RWPE1 (cell line): ENCODE data around the gene APOC4.

ENCODE experiments used
- CTCF ChIA-PET: fragments of 350-600 bp; sonication (Branson Sonifier 250); formaldehyde crosslinking; extraction: SDS; loops from one replicate; lab custom pipeline; 2021; lab: Yijun Ruan, JAX
- POLR2A ChIA-PET: fragments of 400-600 bp; formaldehyde crosslinking; extraction: SDS; loops from one replicate; lab custom pipeline; 2020; ENCODE audit warnings: antibody characterized with exemption; ENCODE audit not compliant: low non-redundant PET; lab: Yijun Ruan, JAX
- DNase-seq: peaks from one replicate; pipeline ENCODE4 v3.0.0; 2012; ENCODE audit warnings: low spot score
- H3K27ac ChIP-seq: fragments of 450-650 bp; 2 replicates; pipeline ENCODE4 v1.5.1; 2017
- TF ChIP-seq, protein P1 (sequence below): fragments of 450-650 bp; conservative IDR thresholded peaks from 2 replicates; pipeline ENCODE4 v1.5.1; 2017; ENCODE audit warnings: low read depth, mild to moderate bottlenecking

Gene APOC4

DNA sequence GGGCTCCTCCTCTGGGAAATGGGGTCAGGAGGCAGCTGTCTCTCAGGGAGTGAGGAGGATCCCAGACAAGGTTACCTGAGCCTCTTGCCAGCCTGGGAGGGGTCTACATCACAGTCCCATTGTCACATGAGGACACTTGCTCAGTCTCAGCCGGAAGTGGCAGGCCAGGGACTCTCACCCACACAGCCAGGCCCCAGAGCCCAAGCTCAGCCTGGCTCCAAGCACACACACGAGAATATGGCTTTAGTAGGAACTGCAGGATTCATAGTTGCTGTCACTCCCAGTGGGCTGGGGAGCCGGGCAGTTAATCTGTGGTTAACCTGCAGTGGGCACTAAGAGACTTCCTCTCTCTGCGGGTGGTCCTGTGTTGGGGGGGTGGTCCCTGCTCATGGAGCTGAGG, 43.4 kb downstream of the APOC4 start:
- TF ChIP-seq, protein P1, sequence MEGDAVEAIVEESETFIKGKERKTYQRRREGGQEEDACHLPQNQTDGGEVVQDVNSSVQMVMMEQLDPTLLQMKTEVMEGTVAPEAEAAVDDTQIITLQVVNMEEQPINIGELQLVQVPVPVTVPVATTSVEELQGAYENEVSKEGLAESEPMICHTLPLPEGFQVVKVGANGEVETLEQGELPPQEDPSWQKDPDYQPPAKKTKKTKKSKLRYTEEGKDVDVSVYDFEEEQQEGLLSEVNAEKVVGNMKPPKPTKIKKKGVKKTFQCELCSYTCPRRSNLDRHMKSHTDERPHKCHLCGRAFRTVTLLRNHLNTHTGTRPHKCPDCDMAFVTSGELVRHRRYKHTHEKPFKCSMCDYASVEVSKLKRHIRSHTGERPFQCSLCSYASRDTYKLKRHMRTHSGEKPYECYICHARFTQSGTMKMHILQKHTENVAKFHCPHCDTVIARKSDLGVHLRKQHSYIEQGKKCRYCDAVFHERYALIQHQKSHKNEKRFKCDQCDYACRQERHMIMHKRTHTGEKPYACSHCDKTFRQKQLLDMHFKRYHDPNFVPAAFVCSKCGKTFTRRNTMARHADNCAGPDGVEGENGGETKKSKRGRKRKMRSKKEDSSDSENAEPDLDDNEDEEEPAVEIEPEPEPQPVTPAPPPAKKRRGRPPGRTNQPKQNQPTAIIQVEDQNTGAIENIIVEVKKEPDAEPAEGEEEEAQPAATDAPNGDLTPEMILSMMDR, result no peak

DNA sequence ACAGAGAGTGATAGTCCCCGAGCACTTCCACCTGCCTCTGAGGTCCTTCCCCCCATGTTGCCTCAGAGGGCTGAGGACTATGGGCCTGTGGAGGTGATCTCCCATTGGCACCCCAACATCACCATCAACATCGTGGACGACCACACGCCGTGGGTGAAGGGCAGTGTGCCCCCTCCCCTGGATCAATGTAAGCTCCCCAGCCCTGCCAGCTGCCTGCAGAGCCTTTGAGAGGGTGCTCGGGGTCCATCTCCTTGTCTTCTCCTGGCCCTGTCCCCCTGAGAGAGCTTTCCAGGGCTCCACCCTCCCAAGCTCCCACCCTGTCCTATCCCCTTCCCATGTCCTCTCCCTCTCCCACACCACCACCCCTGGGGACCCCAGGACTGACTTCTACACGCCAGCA, 44.4 kb downstream of the APOC4 start:
- DNase-seq, result no peak
- ChIA-PET POLR2A (no interaction called here), CTCF (interaction anchor here (0.5 to 0.6 kb wide), 2 partner anchors 76 to 83 kb away, joined by 3 read pairs; no protein-coding TSS in a partner anchor)
- TF ChIP-seq, protein P1, result no peak
- peak overlapping the region; percentile 7; the same call in 1 of the 2 replicates for H3K27ac ChIP-seq

More for the DNA sequence above, 43.4 kb downstream of the APOC4 start:
- DNase-seq, result no peak
- CTCF ChIA-PET, result no interaction called here
- POLR2A ChIA-PET, result no interaction called here
- H3K27ac ChIP-seq, result peak overlapping the region; percentile 7; the same call in 1 of the 2 replicates

DNA sequence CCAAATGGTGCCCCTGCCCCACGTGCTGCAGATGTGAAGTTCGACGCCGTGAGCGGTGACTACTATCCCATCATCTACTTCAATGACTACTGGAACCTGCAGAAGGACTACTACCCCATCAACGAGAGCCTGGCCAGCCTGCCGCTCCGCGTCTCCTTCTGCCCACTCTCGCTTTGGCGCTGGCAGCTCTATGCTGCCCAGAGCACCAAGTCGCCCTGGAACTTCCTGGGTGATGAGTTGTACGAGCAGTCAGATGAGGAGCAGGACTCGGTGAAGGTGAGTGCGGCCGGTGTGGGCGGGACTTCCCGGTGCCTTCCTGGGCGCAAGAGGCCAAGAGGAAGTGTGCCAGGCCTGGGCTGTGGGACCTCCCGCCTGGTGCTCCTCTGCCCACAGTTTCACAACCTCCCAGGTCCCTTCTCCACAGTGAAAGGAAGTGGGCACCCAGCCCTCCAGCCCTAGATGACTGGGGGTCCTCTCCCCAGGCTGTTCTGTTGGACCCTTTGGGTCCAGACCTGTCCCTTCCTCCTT, 45.2 kb downstream of the APOC4 start:
- TF ChIP-seq, protein P1, result no peak
- POLR2A ChIA-PET, result no interaction called here
- CTCF ChIA-PET, result interaction anchor here (0.6 kb wide), 1 partner anchor 75 kb away, joined by 3 read pairs; no protein-coding TSS in a partner anchor
- H3K27ac ChIP-seq, result peak overlapping the region; percentile 17; the same call in 1 of the 2 replicates
- no peak for DNase-seq

DNA sequence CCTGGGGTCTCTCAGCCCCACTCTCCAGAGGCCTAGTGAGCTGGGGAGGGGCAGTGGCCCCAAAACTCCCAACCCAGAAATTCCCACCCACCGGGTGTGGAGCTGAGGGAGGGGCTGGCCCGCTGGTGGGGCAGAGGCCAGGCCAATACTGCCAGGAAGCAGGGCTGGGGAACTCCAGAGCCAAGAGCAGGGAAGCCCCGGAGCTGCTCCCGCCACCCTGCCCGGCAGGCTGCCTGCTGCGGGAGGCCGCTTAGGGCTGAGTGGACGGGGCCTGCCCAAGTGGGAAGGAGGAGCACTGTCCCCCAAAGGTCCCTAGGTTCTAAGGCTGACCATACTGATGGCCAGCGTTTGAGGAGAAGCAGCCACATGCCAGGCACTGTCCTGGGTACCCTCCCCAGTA, 46.2 kb downstream of the APOC4 start:
- ChIA-PET CTCF (interaction anchor here (1.4 kb wide), 1 partner anchor 14 kb away, joined by 5 read pairs; no protein-coding TSS in a partner anchor), POLR2A (interaction anchor here (0.5 to 0.6 kb wide), 2 partner anchors 19 to 297 kb away, joined by 3 to 5 read pairs; no protein-coding TSS in a partner anchor)
- peak overlapping the region; percentile 17; the same call in 1 of the 2 replicates for H3K27ac ChIP-seq
- DNase-seq, result no peak
- TF ChIP-seq, protein P1, result no peak

DNA sequence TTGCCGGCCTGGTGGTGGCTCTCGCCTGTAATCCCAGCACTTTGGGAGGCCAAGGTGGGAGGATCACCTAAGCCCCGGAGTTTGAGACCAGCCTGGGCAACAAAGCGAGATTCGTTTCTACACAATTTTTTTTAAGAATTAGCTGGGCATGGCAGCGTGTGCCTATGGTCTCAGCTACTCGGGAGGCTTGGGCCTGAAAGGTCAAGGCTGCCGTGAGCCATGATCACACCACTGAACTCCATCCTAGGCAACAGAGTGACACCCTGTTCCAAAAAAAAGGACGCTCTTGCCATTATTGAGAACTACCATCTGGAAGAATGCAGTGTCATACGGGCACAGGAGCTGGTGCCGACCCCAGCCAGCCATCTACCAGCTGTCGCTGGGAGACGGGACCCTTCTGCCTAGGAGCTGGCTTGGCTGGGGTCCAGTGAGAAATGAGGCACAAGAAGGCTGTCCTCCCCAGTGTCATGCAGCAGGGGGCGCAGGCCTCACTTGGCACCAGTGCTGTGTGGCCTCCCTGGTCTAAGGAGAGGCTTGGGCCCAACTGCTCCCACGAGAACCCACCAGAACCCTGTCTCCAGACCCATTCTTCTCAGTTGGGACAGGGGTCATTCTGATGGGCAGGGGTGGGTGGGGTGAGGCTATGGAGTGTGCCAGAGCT, 47.0 kb downstream of the APOC4 start:
- CTCF ChIA-PET, result interaction anchor here (0.6 to 1.4 kb wide), 4 partner anchors 12 to 76 kb away, joined by 4 to 6 read pairs (median 5); no protein-coding TSS in a partner anchor
- peak; percentile 21 for DNase-seq
- TF ChIP-seq, protein P1, result peak; percentile 55
- H3K27ac ChIP-seq, result no peak overlapping the region
- POLR2A ChIA-PET, result no interaction called here

DNA sequence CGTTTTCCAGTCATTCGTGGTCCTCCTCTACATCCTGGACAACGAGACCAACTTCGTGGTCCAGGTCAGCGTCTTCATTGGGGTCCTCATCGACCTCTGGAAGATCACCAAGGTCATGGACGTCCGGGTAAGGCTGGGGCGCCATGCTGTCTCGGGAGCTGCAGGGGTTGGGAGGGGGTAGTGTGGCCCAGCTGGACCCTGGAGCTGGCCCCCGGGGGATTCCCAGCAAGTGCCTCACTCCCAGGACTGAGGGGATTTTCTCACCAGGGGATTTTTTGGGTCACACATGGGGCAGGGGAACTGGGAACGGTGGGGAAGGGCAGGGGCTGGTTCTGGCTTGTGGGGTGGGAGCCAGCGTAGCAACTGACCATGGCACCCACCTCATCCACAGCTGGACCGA, 48.4 kb downstream of the APOC4 start:
- DNase-seq, result no peak
- H3K27ac ChIP-seq, result no peak overlapping the region
- ChIA-PET POLR2A (no interaction called here), CTCF (no interaction called here)
- TF ChIP-seq, protein P1, result no peak
